Common myeloid progenitor, CD34-positive (primary cell): Measurements from ENCODE around the gene CYP51A1.
"Not testable (repeated sequence)": the region's sequence is repeated elsewhere in the genome, so short reads cannot be mapped to it uniquely, and the experiment has no call there.

Experiments used
- CTCF ChIA-PET: fragments of 350-600 bp; sonication (Branson Sonifier 250); formaldehyde crosslinking; loops from one replicate; lab custom pipeline; 2021; ENCODE audit warnings: antibody characterized with exemption; lab: Charles Lee
- POLR2A ChIA-PET: fragments of 350-600 bp; sonication (Branson Sonifier 250); formaldehyde crosslinking; loops from one replicate; lab custom pipeline; 2021; ENCODE audit warnings: antibody characterized with exemption; lab: Charles Lee
- DNase-seq, 3 donors: peaks; one replicate each; pipeline versions ENCODE4 v3.0.0 to v3.0.0-alpha.2; 2013
- H3K27ac ChIP-seq, 2 experiments: 1 replicate in 1 of 2; 2 replicates in 1 of 2; pipeline ENCODE4 v1.7.0; 2013; ENCODE audit warnings: inconsistent platforms in 2 of 2, low read length in 2 of 2, mild to moderate bottlenecking in 2 of 2, low read depth in 1 of 2, moderate library complexity in 1 of 2; ENCODE audit not compliant: severe bottlenecking in 2 of 2, insufficient read depth in 1 of 2, poor library complexity in 1 of 2
- H3K27me3 ChIP-seq, 5 experiments: replicated peaks in 2 of 5; 1 replicate in 3 of 5; 2 replicates in 2 of 5; pipeline versions ENCODE4 v1.6.1 to v1.7.0; 2013; ENCODE audit warnings: low read length in 4 of 5, mild to moderate bottlenecking in 2 of 5, moderate library complexity in 2 of 5, inconsistent platforms in 1 of 5; ENCODE audit not compliant: insufficient read depth in 5 of 5, control insufficient read depth in 4 of 5
- H3K36me3 ChIP-seq, 4 experiments: 1 replicate in 2 of 4; 2 replicates in 2 of 4; pipeline versions ENCODE4 v1.6.1 to v1.7.0; 2013; ENCODE audit warnings: low read length in 3 of 4, control low read depth in 1 of 4, mild to moderate bottlenecking in 1 of 4; ENCODE audit not compliant: control insufficient read depth in 4 of 4, insufficient read depth in 4 of 4
- H3K4me1 ChIP-seq, 4 experiments: 1 replicate in 3 of 4; 2 replicates in 1 of 4; pipeline versions ENCODE4 v1.6.1 to v1.7.1; 2013; ENCODE audit warnings: low read length in 3 of 4, mild to moderate bottlenecking in 3 of 4, control low read depth in 1 of 4, inconsistent platforms in 1 of 4, moderate library complexity in 1 of 4; ENCODE audit not compliant: control insufficient read depth in 4 of 4, insufficient read depth in 4 of 4; ENCODE audit errors: control extremely low read depth in 1 of 4
- H3K4me3 ChIP-seq, 7 experiments: 1 replicate in 4 of 7; 2 replicates in 3 of 7; pipeline versions ENCODE4 v1.5.1 to v1.7.0; 2013; ENCODE audit warnings: mild to moderate bottlenecking in 7 of 7, low read length in 6 of 7, moderate library complexity in 6 of 7, inconsistent platforms in 2 of 7, low read depth in 2 of 7, control low read depth in 1 of 7; ENCODE audit not compliant: insufficient read depth in 4 of 7, control insufficient read depth in 1 of 7; ENCODE audit errors: extremely low read depth in 1 of 7
- H3K9me3 ChIP-seq, 5 experiments: 1 replicate in 4 of 5; 2 replicates in 1 of 5; pipeline versions ENCODE4 v1.6.1 to v1.7.1; 2013; ENCODE audit warnings: low read length in 4 of 5, mild to moderate bottlenecking in 2 of 5, inconsistent platforms in 1 of 5, low read depth in 1 of 5, moderate library complexity in 1 of 5; ENCODE audit not compliant: control insufficient read depth in 4 of 5, insufficient read depth in 2 of 5; ENCODE audit errors: control extremely low read depth in 1 of 5
- WGBS: methylation state at CpG from one replicate; pipeline ENCODE4 v1.1.5; 2013; ENCODE audit not compliant: insufficient coverage; 5-methylcytosine and 5-hydroxymethylcytosine counted together

The CYP51A1 gene

GRCh38 chr7:92100534-92100933, 33.7 kb downstream of the CYP51A1 start:
- POLR2A ChIA-PET, result no interaction called here
- no peak for DNase-seq
- no peak overlapping the region for H3K27ac ChIP-seq
- H3K36me3 ChIP-seq, result peaks cover 20 to 71% (median 41%) of the 10 kb centered on the region in 4 experiments
- no peak overlapping the region for H3K4me3 ChIP-seq
- no peaks in the 10 kb centered on the region for H3K27me3 ChIP-seq
- H3K4me1 ChIP-seq, result no peaks in the 10 kb centered on the region
- no peaks in the 10 kb centered on the region for H3K9me3 ChIP-seq
- CTCF ChIA-PET, result no interaction called here
- 100% methylated on average over 1 of the region's 1 CpG for WGBS

GRCh38 chr7:92095380-92095779, 38.9 kb downstream of the CYP51A1 start:
- ChIA-PET CTCF (interaction anchor here (1.5 kb wide), 1 partner anchor 39 kb away, joined by 3 read pairs; the partner anchor contains the start of gene CYP51A1), POLR2A (no interaction called here)
- H3K4me3 ChIP-seq, result no peak overlapping the region
- H3K36me3 ChIP-seq, result peaks cover 27 to 80% (median 37%) of the 10 kb centered on the region in 4 experiments
- no peaks in the 10 kb centered on the region for H3K4me1 ChIP-seq
- H3K27me3 ChIP-seq, result no peaks in the 10 kb centered on the region
- no peak for DNase-seq
- no peaks in the 10 kb centered on the region for H3K9me3 ChIP-seq
- WGBS, result 100% methylated on average over 1 of the region's 1 CpG
- H3K27ac ChIP-seq, result no peak overlapping the region

- 100% methylated on average over 1 of the region's 1 CpG for WGBS
- CTCF ChIA-PET, result interaction anchor here (1.8 kb wide), 1 partner anchor 10 kb away, joined by 5 read pairs; no protein-coding TSS in a partner anchor
- Histone ChIP-seq H3K36me3 (peaks cover 32 to 84% (median 45%) of the 10 kb centered on the region in 4 experiments), H3K4me3 (no peak overlapping the region), H3K9me3 (peaks cover 0 to 13% (median 3%) of the 10 kb centered on the region in 5 experiments), H3K27me3 (no peaks in the 10 kb centered on the region), H3K27ac (no peak overlapping the region), H3K4me1 (no peaks in the 10 kb centered on the region)
- POLR2A ChIA-PET, result interaction anchor here (0.6 kb wide), 1 partner anchor 12 kb away, joined by 3 read pairs; no protein-coding TSS in a partner anchor
- DNase-seq, result no peak
Observed at GRCh38 chr7:92092210-92092609, 42.1 kb downstream of the CYP51A1 start.

GRCh38 chr7:92088266-92088665, 46.0 kb downstream of the CYP51A1 start:
- no CpG with 5 or more reads among the region's 1 CpG for WGBS
- Histone ChIP-seq H3K27ac (no peak overlapping the region), H3K9me3 (peaks cover 0 to 20% (median 4%) of the 10 kb centered on the region in 5 experiments), H3K27me3 (no peaks in the 10 kb centered on the region), H3K4me3 (no peak overlapping the region), H3K36me3 (peaks cover 35 to 89% (median 56%) of the 10 kb centered on the region in 4 experiments), H3K4me1 (no peaks in the 10 kb centered on the region)
- no peak for DNase-seq
- CTCF ChIA-PET, result no interaction called here
- POLR2A ChIA-PET, result no interaction called here

GRCh38 chr7:92083922-92084321, 50.4 kb downstream of the CYP51A1 start:
- H3K27me3 ChIP-seq, H3K4me1 ChIP-seq, H3K27ac ChIP-seq, CTCF ChIA-PET, DNase-seq, H3K4me3 ChIP-seq, POLR2A ChIA-PET: not testable (repeated sequence)
- H3K9me3 ChIP-seq, result peaks cover 0 to 20% (median 4%) of the 10 kb centered on the region in 5 experiments
- WGBS, result 100% methylated on average over 1 of the region's 6 CpGs
- peaks cover 36 to 73% (median 49%) of the 10 kb centered on the region in 4 experiments for H3K36me3 ChIP-seq

- Histone ChIP-seq H3K9me3 (no peaks in the 10 kb centered on the region), H3K27ac (peak overlapping the region in 1 of 2 experiments; percentile 12), H3K4me3 (no peak overlapping the region), H3K36me3 (peaks cover 11 to 38% (median 21%) of the 10 kb centered on the region in 4 experiments), H3K27me3 (no peaks in the 10 kb centered on the region), H3K4me1 (no peaks in the 10 kb centered on the region)
- ChIA-PET CTCF (no interaction called here), POLR2A (no interaction called here)
- no peak for DNase-seq
- WGBS, result no CpG with 5 or more reads among the region's 1 CpG
Observed at GRCh38 chr7:92076509-92076908, 57.8 kb downstream of the CYP51A1 start.

GRCh38 chr7:92075455-92076158, 58.7 kb downstream of the CYP51A1 start:
- POLR2A ChIA-PET, result no interaction called here
- CTCF ChIA-PET, result interaction anchor here (0.6 to 1.1 kb wide), 4 partner anchors 10 to 281 kb away, joined by 3 read pairs; no protein-coding TSS in a partner anchor
- no peaks in the 10 kb centered on the region for H3K4me1 ChIP-seq
- 92% methylated on average over 2 of the region's 4 CpGs for WGBS
- peaks cover 11 to 40% (median 25%) of the 10 kb centered on the region in 4 experiments for H3K36me3 ChIP-seq
- no peaks in the 10 kb centered on the region for H3K27me3 ChIP-seq
- H3K9me3 ChIP-seq, result no peaks in the 10 kb centered on the region
- no peak for DNase-seq
- H3K4me3 ChIP-seq, result no peak overlapping the region
- H3K27ac ChIP-seq, result no peak overlapping the region
